Measurements from ENCODE around the gene BAIAP2.

DNA sequence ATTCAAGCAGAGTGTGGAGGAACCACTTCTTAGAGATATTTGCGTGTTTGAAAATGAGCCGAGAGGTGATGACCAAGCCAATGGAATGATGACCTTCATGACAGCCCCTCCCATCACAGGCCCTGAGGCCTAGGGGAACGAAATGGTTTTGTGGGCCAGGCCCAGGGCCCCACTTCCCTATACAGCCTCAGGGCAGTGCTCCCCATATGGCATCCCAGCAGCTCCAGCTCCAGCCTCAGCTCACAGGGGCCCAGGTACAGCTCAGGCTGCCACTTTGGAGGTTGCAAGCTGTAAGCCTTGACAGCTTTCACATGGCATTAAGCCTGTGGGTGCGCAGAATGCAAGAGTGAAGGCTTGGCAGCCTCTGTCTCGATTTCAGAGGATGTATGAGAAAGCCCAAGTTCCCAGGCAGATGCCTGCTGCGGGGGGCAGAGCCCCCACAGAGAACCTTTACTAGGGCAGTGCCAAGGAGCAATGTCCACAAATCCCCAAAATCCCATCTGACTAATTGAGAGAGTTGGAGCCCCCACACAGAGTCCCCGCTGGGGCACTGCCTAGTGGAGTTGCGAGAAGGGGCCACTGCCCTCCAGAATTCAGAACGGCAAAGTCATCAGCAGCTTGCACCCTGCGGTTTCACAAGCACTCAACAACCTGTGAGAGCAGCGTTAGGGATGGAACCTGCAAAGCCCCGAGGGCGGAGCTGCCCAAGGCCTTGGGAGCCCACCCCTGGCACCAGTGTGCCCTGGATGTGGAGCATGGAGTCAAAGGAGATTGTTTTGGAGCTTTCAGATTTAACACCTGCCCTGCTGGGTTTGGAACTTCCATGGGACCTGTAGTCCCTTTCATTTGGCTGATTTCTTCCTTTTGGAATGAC, 22.1 kb upstream of the BAIAP2 start:
- TF ChIP-seq, protein P1, sequence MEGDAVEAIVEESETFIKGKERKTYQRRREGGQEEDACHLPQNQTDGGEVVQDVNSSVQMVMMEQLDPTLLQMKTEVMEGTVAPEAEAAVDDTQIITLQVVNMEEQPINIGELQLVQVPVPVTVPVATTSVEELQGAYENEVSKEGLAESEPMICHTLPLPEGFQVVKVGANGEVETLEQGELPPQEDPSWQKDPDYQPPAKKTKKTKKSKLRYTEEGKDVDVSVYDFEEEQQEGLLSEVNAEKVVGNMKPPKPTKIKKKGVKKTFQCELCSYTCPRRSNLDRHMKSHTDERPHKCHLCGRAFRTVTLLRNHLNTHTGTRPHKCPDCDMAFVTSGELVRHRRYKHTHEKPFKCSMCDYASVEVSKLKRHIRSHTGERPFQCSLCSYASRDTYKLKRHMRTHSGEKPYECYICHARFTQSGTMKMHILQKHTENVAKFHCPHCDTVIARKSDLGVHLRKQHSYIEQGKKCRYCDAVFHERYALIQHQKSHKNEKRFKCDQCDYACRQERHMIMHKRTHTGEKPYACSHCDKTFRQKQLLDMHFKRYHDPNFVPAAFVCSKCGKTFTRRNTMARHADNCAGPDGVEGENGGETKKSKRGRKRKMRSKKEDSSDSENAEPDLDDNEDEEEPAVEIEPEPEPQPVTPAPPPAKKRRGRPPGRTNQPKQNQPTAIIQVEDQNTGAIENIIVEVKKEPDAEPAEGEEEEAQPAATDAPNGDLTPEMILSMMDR (conservative IDR thresholded peaks at IDR 0.05 in 1 of 2, IDR thresholded peaks at IDR 0.05 in 1 of 2; ENCODE audit: extremely low read depth in 1 of 2, insufficient read depth in 1 of 2, low read depth in 1 of 2, low read length in 2 of 2) = no peak
- no peak for TF ChIP-seq EZH2 (IDR thresholded peaks at IDR 0.05; ENCODE audit: borderline replicate concordance, low read length)
